ENCODE results near the gene NOP56. TPM values are rescaled to one million over a fixed set of nuclear protein-coding genes. Genes with fewer than 3 reads are reported as not detected.

NOP56 gene
- polyA plus RNA-seq, 1 donor (not counting 4 experiments of a cell fraction or from before 2014, with no cell fraction given) = 242 TPM

DNA sequence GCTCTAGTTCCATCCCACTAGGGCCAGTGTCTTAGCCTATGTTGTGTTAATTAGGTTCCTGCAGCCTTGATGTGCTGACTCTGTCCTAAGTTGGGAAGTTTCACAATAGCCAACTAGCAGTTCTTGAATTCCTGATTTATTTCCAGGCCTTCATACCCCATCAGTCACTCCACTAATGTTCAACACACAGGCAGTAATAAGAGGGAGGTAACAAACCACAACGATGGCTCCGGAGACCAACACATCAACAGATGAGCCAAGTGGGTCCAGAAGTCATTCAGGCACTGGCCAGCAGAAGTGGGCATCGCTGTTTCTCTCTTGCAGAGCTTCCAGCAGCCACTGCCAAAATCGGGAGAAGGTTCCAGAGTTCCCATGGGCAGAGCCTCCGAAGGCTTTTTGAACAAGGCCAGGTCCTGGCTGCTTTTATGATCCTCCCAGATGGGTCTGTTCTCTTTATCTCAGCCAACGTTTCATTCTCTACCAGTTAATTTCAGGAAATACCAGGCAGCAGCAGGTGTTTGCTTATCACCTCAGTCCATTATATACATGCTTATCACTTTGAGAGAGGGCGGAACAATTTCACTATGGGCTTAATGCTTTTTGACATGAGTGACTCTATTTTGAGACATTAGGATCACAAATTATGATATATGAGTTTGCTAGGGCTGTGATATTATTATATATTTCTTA, 48.5 kb upstream of the NOP56 start:
- FAIRE-seq (no peak), DNase-seq (ENCODE audit: low read depth, low spot score) (no peak)
- Histone ChIP-seq H3K27me3 (ENCODE audit: control insufficient read depth, extremely low read depth, insufficient read depth, low read length) (no peaks in the 10 kb centered on the region), H3K79me2 (ENCODE audit: control insufficient read depth, insufficient read depth, low read length) (no peaks in the 10 kb centered on the region), H2AFZ (ENCODE audit: control insufficient read depth, low read length) (no peak overlapping the region), H3K4me2 (ENCODE audit: control insufficient read depth, extremely low read depth, insufficient read depth, low read depth, low read length) (no peak overlapping the region), H3K36me3 (ENCODE audit: control insufficient read depth in 2 of 2, extremely low read depth in 1 of 2, insufficient read depth in 2 of 2, low read length in 2 of 2) (no peaks in the 10 kb centered on the region), H3K27ac (ENCODE audit: control insufficient read depth, insufficient read depth, low read length) (no peak overlapping the region), H3K9ac (ENCODE audit: control insufficient read depth, extremely low read depth, insufficient read depth, low read length) (no peak overlapping the region), H3K9me3 (ENCODE audit: control insufficient read depth, low read depth, low read length) (no peaks in the 10 kb centered on the region), H3K9me1 (ENCODE audit: control insufficient read depth, extremely low read depth, insufficient read depth, low read length) (no peaks in the 10 kb centered on the region), H4K20me1 (ENCODE audit: control insufficient read depth, extremely low read depth, insufficient read depth, low read length) (no peaks in the 10 kb centered on the region), H3K4me1 (ENCODE audit: control insufficient read depth, extremely low read depth, insufficient read depth, low read length) (no peaks in the 10 kb centered on the region), H3K4me3 (ENCODE audit: control insufficient read depth in 2 of 3, extremely low read depth in 1 of 3, insufficient read depth in 2 of 3, low read depth in 1 of 3, low read length in 3 of 3) (no peak overlapping the region)
- TF ChIP-seq, protein P1, sequence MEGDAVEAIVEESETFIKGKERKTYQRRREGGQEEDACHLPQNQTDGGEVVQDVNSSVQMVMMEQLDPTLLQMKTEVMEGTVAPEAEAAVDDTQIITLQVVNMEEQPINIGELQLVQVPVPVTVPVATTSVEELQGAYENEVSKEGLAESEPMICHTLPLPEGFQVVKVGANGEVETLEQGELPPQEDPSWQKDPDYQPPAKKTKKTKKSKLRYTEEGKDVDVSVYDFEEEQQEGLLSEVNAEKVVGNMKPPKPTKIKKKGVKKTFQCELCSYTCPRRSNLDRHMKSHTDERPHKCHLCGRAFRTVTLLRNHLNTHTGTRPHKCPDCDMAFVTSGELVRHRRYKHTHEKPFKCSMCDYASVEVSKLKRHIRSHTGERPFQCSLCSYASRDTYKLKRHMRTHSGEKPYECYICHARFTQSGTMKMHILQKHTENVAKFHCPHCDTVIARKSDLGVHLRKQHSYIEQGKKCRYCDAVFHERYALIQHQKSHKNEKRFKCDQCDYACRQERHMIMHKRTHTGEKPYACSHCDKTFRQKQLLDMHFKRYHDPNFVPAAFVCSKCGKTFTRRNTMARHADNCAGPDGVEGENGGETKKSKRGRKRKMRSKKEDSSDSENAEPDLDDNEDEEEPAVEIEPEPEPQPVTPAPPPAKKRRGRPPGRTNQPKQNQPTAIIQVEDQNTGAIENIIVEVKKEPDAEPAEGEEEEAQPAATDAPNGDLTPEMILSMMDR (optimal IDR thresholded peaks at IDR 0.05 in 1 of 3, IDR thresholded peaks at IDR 0.05 in 1 of 3, conservative IDR thresholded peaks at IDR 0.05 in 1 of 3; ENCODE audit: extremely low read depth in 1 of 3, insufficient read depth in 2 of 3, low read length in 3 of 3) = no peak
- TF ChIP-seq EZH2 (IDR thresholded peaks at IDR 0.05; ENCODE audit: low read length) = no peak
- dilution Hi-C loops (cut with MboI; ENCODE audit: extremely low pct_ligation_motif_present, low sequenced_read_pairs) = no loop called here

DNA sequence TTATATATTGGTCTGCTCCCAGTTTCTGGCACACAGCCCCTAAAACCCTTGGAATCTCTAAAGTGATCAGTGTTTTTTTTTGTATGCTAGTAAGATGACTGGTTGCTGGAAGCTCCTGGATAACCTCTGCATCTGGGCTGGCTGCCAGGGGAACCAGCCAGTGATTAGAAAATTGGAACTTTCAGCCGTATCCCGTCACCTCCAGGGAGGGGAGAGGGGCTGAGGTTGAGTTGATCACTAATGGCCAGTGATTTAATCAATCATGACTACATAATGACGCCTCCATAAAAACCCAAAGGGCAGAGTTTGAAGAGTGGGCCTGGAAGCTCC, 48.0 kb upstream of the NOP56 start:
- H4K20me1 ChIP-seq (ENCODE audit: control insufficient read depth, extremely low read depth, insufficient read depth, low read length) = no peaks in the 10 kb centered on the region
- no peaks in the 10 kb centered on the region for H3K27me3 ChIP-seq (ENCODE audit: control insufficient read depth, extremely low read depth, insufficient read depth, low read length)
- H3K9me1 ChIP-seq (ENCODE audit: control insufficient read depth, extremely low read depth, insufficient read depth, low read length) = no peaks in the 10 kb centered on the region
- DNase-seq (ENCODE audit: low read depth, low spot score) = no peak
- no peak overlapping the region for H3K4me3 ChIP-seq (ENCODE audit: control insufficient read depth in 2 of 3, extremely low read depth in 1 of 3, insufficient read depth in 2 of 3, low read depth in 1 of 3, low read length in 3 of 3)
- dilution Hi-C loops (cut with MboI; ENCODE audit: extremely low pct_ligation_motif_present, low sequenced_read_pairs) = no loop called here
- H3K4me2 ChIP-seq (ENCODE audit: control insufficient read depth, extremely low read depth, insufficient read depth, low read depth, low read length) = no peak overlapping the region
- no peak overlapping the region for H3K9ac ChIP-seq (ENCODE audit: control insufficient read depth, extremely low read depth, insufficient read depth, low read length)
- H3K36me3 ChIP-seq (ENCODE audit: control insufficient read depth in 2 of 2, extremely low read depth in 1 of 2, insufficient read depth in 2 of 2, low read length in 2 of 2) = no peaks in the 10 kb centered on the region
- H3K79me2 ChIP-seq (ENCODE audit: control insufficient read depth, insufficient read depth, low read length) = no peaks in the 10 kb centered on the region
- H2AFZ ChIP-seq (ENCODE audit: control insufficient read depth, low read length) = no peak overlapping the region
- no peak for TF ChIP-seq EZH2 (IDR thresholded peaks at IDR 0.05; ENCODE audit: low read length)
- TF ChIP-seq, protein P1 (optimal IDR thresholded peaks at IDR 0.05 in 1 of 3, IDR thresholded peaks at IDR 0.05 in 1 of 3, conservative IDR thresholded peaks at IDR 0.05 in 1 of 3; ENCODE audit: extremely low read depth in 1 of 3, insufficient read depth in 2 of 3, low read length in 3 of 3) = no peak
- H3K4me1 ChIP-seq (ENCODE audit: control insufficient read depth, extremely low read depth, insufficient read depth, low read length) = no peaks in the 10 kb centered on the region
- H3K27ac ChIP-seq (ENCODE audit: control insufficient read depth, insufficient read depth, low read length) = no peak overlapping the region
- FAIRE-seq = no peak
- no peaks in the 10 kb centered on the region for H3K9me3 ChIP-seq (ENCODE audit: control insufficient read depth, low read depth, low read length)
